DMS114 treated with DMSO at 0.1 percent for 48 hours (cell line): ENCODE results near the gene OXNAD1.

Experiments used
- DNase-seq: peaks from one replicate; lab custom pipeline; 2025; ENCODE audit not compliant: unreplicated experiment; lab: John Stamatoyannopoulos, UW

The OXNAD1 gene

DNA sequence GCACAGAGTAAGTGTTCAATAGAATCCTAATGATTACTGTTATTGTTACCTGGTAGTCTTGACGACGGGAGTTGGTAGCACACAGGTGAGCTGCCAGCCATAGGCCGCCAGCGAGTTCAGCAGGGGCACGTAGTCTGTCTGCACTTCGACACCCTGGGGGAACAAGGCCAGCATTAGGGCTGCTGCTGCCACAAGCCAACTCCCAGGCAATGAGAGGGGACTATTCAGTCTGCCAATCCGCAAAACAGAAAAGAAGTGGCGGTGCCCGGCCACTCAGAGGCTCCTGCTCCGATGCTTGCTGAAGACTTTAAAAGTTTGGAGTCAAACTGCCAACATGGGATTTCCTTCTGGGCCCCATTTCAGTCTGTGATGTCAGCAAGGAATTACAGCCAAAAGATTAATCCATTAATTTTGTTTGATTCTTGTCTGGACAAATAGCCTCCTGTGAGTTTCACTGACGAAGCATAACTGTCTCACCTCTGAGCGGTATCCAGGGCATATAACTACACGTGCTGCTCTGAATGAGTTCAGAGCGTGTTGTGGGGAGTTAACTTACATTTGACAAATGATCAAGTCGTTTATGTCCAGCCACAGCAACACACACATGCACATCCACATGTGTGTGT, 61.8 kb downstream of the OXNAD1 start:
- no peak for DNase-seq

DNA sequence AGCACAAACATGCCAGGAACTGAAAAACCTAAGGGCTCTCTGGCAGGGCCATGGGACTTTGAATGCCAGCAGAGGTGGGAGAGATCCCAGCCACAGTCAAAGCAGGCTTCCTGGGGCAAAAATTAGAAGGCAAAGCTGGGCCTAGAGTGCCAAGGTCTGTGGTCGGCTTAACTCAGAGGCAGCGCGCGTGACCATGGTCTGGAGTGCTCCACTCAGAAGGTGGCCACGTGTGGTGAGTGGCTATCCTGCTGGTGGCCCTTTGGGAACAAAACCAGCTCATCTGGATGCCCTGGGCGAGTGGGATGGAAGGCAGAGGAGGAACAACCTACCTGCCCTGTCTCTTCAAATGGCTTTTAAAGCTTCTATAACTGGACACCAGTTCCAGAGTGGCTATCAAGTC, 63.1 kb downstream of the OXNAD1 start:
- no peak for DNase-seq

DNA sequence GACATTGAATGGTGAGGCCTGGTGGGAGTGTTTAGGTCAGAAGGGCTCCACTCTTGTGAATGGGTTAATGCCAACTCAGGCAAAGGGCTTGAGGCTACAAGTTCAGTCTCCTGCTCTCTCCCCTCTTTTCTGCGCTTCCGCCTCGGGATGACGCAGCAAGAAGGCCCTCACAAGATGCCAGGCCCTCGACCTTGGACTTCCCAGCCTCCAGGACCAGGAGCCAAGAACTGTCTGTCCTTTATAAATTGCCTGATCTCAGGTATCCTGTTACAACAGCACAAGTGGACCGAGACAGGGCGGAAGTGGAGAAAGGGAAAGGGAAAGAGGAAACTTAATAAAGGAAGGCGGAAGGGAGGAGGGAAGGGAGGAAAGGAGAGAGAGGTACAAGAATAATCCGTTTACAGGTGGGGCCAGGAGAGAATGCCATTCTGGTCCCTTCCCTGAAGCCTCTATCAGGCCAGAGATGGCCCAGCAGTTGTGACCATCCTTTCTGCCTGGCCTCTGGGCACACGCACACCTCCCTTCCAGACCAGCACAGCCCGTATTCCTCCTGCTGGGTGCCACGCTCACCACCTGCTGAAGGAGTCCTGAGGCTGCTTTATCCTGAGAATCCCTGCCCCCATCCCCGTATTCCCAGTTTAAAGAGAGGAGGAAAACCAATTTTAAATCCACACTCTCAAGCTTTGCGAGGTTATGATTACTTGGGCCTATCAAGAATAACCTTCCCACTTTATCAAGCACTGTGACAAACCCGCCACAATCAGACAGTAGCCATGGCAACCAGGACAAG, 64.2 kb downstream of the OXNAD1 start:
- DNase-seq: no peak

DNA sequence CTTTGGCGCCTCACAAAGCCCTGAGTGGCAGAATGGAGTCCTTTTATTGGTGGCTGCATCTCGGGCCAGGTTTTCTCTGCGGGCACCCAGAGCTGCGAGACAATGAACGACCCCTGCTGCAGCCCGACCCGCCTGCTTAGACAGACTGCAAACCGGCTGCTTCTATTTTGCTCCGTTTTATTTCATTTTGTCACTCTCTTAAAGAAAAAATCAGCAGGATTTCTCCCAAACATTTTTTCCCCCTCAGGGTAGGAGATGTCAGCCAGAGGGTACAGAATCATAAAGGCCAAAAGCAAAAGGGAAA, 64.8 kb downstream of the OXNAD1 start:
- DNase-seq: no peak

DNA sequence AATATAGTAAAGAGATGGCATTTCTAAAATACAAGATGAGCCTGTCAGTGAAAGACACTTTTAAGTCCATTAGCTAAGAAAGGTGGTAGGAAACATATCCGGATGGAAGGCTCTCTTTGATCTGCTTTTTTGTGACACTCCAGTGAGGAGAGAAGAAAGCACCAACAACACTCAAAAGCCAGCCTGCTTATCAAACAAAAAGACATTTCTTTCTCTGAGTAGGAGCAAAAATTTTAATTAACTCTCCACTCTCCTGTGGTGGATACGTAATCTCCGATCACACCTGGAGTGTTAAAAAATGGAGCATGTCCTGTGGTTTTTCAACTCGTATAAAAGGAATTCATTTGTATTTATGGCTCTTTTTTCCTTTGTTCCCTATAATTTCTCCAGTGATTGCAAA, 65.3 kb downstream of the OXNAD1 start:
- DNase-seq: no peak

DNA sequence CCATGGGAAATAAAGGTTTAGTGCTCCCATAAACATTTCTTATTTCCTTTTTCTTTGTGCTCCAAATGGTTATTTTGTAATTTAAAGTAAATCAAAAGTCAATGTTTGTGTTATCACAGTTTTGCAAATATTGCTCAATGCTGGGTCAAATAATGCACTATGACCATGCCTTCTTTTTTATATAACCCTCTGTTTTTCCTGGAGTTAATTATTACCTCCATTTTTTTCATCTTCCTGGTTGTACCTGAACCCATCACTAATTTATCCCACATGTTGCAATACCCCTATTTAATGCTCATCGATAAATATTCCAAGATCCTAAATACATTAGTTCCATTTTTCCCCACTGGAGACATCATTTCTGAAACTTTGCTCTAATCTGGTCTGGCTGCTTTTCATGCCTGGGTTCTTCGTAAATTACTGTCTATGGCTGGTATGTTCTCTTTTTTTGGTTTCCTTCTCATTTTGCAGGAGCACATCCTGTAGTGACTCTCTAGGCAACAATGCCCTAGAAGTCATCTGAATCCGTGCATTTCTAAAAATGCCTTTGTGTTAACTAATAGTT, 66.4 kb downstream of the OXNAD1 start:
- DNase-seq: no peak

DNA sequence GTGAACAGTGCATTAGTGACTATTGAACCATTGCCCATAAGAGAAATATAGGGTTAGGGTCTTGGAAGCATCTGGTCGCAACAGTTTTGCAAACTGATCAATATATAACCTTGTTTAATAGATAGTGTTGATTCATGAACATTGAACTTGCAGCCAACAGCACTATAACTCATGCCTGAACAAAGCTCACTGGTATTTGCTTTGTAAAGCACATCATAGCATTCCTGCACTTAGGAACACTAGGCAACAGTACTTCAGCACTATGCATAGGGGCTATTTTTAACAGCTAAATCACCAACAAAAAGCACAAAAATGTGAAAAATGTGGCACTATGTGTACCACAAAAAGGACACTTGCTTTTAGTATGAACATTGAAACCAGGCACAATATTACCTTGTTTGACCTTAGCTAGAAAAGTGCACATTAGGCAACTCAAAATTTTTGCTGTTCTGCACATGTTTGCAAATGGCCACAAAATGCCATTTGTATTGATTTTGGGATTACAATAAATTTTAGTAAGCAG, 68.0 kb downstream of the OXNAD1 start:
- DNase-seq: no peak

DNA sequence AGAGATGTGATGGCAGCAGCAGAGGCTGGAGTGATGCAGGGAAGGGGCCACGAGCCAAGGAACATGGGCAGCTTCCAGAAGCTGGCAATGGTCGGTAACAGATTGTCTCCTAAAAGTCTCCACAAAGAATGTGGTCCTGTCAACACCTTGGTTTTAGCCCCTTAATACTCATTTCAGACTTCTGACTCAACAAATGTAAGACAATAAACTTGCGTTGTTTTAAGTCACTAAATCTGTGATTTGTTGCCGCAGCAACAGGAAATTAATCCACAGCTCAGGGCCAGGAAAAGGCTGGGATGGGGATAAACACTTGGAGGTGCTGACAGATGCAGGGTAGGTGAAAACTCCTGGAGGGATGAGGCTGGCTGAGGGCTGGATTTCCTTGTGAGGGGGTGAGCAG, 69.9 kb downstream of the OXNAD1 start:
- DNase-seq: no peak

DNA sequence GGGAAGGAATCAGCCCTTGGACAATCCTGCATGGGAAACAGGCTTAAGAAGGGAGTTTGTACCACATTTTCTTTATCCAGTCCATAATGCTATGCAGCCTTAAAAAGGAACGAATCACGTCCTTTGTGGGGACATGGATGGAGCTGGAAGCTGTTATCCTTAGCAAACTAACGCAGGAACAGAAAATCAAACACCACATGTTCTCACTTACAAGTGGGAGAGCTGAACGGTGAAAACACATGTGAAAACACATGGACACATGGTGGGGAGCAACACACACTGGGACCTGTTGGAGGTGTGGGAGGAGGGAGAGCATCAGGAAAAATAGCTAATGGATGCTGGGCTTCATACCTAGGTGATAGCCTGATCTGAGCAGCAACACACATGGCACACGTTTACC, 70.3 kb downstream of the OXNAD1 start:
- no peak for DNase-seq

DNA sequence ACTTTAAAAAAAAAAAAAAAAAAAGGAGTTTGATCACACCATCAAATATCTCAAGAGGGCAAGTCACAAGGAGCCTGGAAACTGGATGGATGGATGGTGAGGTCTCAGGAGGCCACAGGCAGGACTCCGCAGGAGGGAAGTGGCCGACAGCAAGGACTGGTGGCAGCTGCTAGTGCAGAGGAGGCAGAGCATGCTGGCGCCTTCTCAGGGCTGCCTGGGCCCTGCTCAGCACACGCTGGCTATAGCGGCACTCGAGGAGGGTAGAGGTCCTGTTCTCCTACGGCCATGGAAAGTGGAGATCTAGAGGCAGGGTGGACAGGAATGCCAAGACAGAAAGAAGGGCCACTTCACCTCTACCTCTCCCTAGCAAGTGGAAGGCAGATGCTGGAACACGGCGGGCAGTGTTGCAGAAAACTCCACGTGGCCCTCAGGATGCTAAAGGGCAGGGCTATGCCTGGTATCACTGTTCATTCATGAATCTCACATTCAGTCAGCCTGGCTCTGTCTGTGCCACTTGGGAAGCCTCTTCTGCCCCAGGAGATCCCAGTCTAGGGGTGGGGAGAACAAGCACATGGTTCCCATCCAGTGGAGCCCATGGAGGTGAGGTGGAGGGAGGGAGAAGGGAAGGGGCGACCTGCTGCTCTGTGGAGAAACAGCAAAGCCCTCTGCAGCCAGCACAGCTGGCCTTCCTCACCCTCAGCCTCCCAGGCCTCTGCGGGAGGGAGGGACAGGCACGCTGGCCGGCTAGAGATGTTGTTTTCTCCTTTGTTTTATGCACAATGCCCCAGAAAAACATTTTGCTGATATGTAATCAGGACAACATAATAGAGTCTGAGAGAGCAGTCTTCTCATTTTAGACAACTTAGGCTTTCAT, 71.0 kb downstream of the OXNAD1 start:
- no peak for DNase-seq

DNA sequence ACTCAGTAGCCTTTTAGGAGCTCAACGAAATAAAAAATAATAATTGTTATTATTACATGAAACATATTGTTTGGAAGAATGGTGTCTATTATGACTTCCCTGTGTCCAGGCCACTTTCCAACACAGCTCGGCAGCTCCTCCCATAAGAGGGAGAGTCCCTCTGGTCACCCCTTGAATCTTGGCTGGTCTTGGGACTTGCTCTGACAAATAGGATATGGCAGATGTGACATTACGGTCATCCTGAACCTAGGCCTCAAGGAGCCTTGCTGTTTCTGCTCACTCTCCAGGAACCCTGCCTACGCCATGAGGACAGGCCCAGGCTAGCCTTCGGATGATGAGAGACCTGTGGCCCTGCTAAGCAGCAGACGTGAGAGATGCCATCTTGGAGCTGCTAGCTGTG, 71.8 kb downstream of the OXNAD1 start:
- DNase-seq: no peak

DNA sequence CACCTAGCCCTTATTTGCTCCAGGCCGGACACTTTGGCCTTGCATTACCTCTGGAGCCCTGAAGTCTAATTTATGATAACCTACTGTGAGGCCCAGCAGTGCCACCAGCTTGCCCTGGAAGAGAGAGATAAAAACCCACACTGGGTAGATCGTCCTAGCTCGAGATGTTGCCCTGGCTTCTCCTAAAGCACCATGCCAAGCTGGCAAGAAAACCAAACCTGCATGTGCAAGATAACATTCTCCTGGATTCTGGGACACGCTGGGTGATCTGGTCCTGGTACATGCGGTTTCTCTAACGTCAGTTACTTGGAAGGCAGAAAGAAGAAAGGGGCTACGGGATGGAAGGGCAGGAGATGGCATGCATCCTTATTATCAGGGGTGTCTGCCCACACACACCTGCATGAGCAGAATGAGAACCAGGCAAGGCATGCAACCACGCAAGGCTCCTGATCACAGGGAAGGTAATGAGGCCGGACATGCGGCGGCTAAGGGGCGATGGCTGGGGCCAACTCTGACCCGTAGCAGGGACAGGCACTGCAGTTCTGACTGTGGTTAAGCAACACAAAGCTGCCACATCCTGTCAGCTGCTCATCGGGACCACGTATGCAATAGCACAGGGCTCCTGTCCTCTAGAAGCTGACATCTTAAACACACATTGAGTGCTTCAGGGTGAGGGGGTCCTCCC, 73.0 kb downstream of the OXNAD1 start:
- DNase-seq: no peak

DNA sequence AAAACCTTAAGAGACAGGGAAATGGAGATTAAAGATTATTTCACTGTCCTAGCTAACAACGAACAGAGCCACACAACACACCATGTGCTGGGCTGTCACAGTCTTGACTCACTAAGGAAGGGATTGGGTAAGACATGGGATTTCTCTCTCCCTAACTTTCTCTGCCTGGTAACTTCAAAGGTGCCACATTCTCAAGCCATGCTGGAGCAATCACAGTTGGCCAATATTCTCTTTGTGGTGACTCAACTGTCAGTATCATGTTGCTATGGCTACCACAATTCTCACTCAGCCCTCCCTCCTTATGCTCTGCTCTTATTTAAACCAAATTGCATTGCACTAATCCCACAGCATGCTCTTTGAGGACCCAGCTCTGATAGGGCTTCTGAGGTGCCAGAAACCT, 74.0 kb downstream of the OXNAD1 start:
- DNase-seq: no peak

DNA sequence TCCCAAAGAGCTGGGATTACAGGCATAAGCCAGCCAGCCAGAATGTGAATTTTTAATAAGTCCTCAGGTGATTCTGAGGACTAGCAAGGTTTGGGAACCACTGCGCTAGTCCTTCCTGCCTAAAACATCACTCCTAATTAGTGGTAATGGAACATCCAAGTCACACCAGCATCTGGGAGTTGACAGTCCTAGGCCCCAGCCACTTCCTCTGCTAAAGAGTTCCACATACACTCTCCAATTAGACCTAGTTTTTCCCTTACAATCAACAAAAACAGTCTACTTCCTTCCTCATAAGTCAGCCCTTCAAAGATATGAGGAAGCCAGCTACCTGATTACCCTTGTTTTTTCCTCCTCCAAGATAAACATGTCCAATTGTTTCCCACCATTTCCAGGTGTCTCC, 78.1 kb downstream of the OXNAD1 start:
- no peak for DNase-seq

DNA sequence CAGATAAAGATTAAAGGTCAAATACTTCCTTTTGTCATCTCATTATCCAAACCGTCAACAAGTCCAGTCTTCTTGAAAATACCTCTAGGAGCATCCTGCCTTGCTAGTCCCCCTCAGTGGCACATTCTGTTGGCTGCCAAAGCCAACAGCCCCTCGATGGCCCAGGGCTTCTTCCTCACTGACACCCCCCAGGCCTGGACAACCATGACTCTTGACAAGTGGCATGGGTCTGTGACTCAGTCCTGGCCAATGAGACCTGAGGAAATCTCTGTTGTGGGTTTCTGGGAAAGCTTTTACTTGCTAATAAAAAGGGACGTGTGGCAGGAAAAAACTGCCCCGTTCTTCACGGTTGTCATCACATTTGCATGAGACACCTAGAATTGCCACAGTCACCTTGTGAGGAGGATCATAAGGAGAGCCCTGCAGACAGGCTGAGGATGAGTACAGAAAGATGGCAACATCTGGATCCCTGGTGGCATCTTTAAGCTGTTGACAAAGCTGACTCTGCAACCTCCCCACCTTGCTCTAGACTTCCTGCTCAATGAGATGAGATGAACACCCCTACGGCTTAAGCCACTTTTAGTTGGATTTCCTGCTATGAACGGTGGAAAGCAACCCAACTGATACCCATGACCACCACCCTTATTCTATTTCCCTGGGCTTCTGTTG, 81.5 kb downstream of the OXNAD1 start:
- no peak for DNase-seq

DNA sequence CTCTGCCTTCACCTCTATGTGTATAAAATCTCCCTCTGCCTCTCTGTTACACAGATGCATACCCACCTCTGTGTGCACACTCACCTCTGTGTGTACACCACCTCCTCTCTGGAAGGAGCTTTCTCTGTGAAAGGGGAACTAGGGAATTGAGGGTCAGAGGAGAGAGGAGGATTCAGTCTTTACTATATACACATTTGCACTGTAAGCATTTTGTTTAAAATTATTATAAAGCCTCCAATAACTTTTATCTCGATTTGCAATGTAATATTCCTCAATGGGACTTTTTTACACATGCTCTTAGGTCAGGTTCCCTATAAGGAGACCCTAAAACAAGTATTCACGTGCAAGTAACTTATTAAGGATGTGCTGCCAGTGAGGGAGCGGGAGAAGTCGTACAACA, 82.5 kb downstream of the OXNAD1 start:
- no peak for DNase-seq

DNA sequence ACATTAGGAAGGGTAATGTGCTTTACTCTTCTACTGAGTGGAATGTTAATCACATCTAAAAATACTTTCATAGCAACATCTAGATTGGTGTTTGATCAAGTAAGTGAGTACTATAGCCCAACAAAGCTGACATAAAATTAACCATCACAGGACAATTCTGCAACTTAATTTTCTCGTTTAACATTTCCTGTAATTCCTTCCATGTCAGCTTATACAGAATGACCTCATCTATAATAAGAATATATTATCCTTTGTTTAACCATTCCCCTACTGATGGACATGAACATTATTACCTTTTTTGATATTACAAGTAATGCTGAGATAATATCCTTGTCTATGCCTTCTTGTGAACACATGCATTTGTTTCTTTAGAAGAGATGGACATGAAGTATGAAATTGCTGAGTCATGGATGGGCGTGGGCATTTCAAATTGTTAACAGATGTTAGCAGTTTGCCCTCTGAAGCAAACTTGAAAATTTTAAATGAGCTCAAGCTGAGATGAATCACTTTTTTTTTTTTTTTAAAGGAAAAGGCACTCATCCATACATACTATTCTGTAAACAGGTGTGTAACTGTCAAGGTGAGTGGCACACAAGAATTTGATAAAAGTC, 85.1 kb downstream of the OXNAD1 start:
- DNase-seq: no peak

DNA sequence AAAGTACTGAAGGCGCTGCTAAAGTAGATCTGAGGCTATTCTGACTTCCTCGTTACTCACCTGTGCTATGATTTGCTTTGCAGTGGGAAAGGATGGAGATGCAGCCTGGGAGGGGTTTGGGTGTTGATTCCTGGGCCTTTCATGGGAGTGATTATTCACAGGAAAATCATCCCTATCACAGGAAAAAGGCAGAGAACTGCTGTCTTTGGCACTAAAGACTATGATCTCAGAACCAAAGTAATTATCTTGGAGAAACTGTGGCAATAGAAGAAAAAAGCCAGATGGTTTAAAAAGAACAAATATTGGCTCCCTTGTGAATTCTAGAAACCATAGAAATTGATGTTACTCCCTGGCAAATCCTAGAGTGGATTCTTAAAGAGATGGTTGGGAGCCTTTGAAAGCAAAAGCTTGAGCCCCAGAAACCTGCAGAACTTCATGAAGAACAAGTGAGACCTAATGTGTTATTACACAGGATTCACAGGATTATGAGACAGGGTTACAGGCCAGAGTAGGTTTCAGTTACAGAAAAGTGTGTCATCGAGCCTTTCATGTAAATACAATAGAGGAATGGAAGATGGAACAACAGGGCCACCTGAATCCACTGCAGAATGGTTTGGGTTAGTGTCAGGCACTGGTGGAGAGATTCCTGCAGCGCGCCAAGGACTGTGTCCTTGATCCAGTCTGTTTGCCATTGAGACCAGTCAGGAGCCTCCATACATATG, 85.7 kb downstream of the OXNAD1 start:
- no peak for DNase-seq

DNA sequence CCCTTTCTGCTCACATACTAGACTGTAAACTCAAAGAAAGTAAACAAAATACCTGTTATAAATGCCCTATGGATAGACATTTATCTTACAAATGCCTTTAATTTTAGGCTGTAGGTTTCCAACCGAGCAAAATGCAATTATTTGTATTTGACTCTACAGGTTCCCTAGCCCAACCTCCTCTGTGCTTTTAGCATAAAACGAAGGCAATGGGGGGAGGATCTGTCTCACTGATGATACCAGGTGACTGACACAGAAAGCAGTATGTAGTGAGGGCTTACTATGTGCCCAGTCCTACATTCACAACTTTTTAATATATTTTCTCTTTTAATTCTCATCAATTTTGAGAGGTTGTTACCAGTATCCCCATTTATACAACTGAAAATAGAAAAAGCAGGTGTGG, 87.4 kb downstream of the OXNAD1 start:
- DNase-seq: no peak
